ENCODE results near the gene COQ7.

The COQ7 gene

DNA sequence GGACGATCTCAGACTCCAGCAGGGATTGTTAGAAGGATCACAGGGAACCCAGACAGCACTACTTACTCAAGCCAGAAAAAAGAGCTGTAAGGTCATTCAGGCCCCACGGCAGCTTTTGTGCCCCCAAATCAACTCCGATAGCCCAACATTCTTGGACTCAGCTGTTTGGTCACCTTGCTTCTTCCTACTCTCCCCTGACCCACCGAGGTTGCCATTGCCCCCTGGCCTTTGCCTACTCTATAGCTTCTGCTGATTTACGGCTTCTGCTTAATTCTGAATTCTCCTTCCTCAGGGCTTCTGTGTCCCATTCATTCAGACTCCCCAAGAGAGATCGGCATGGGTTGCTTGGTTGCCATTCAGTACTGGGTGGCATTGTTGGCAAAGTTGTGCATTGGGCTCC, 37.7 kb downstream of the COQ7 start:
- no peak overlapping the region for H3K9ac ChIP-seq (ENCODE audit: low read length)

DNA sequence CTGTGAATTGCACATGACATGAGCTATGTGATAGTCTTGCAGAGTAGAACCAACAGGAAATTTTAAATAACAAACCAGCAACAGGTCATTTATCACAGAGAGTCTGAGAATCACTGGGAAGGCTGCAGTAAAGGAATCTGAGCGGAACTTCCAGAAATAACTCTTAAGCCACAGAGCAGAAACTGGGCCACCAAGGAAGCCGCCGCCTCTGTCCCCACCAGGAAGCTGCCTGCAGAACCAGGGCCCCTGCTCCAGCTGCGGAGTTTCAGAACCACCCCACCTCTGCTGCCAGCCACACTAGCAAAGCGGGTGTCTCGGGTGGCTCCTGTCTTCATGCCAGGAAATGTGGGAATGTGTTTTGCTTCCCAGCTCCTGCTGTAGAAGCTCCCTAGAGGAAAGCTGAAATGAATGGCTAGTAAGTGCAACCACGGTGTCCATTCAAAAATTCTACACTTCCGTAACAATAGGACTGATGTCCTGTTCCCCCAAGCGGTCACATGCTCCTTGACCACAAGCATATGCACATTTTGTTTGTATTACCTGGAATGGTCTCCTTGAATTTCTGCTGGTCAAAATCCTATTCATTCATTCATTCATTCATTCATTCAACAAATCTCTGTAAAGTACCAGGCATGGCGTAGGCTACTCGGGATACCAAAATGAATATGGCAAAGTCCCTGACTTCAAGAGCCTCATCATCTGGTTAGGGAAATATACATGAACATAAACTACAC, 38.6 kb downstream of the COQ7 start:
- H3K36me3 ChIP-seq (ENCODE audit: control insufficient read depth, low read depth, low read length) = no peaks in the 10 kb centered on the region
- no peak overlapping the region for H3K27ac ChIP-seq (ENCODE audit: low read length)
- H3K9ac ChIP-seq (ENCODE audit: low read length) = no peak overlapping the region
- H3K9me3 ChIP-seq (ENCODE audit: control insufficient read depth, low read depth, low read length) = no peaks in the 10 kb centered on the region
- H3K27me3 ChIP-seq (ENCODE audit: control insufficient read depth, insufficient read depth, low read length) = no peaks in the 10 kb centered on the region
- no peak overlapping the region for H3K4me3 ChIP-seq (ENCODE audit: low read length)
- no peaks in the 10 kb centered on the region for H3K4me1 ChIP-seq (ENCODE audit: control insufficient read depth, low read depth, low read length)

More for the DNA sequence above, 37.7 kb downstream of the COQ7 start:
- Histone ChIP-seq H3K4me3 (ENCODE audit: low read length) (no peak overlapping the region), H3K36me3 (ENCODE audit: control insufficient read depth, low read depth, low read length) (no peaks in the 10 kb centered on the region), H3K27ac (ENCODE audit: low read length) (no peak overlapping the region), H3K9me3 (ENCODE audit: control insufficient read depth, low read depth, low read length) (no peaks in the 10 kb centered on the region), H3K27me3 (ENCODE audit: control insufficient read depth, insufficient read depth, low read length) (no peaks in the 10 kb centered on the region), H3K4me1 (ENCODE audit: control insufficient read depth, low read depth, low read length) (no peaks in the 10 kb centered on the region)

DNA sequence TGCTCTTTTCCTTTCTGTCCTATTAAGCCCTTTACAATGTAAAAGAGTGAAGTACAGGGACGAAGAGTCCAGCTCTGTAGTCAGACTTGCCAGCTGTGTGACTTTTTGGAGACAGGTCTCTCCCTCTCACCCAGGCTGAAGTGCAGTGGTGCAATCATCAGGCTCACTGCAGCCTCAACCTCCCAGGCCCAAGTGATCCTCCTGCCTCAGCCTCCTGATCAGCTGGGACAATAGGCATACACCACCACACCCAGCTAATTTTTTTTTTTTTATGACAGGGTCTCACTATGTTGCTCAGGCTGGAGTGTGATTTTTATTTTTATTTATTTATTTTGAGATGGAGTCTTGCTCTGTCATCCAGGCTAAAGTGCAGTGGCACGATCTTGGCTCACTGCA, 39.2 kb downstream of the COQ7 start:
- no peaks in the 10 kb centered on the region for H3K9me3 ChIP-seq (ENCODE audit: control insufficient read depth, low read depth, low read length)
- H3K27ac ChIP-seq (ENCODE audit: low read length) = no peak overlapping the region
- no peaks in the 10 kb centered on the region for H3K36me3 ChIP-seq (ENCODE audit: control insufficient read depth, low read depth, low read length)
- H3K27me3 ChIP-seq (ENCODE audit: control insufficient read depth, insufficient read depth, low read length) = no peaks in the 10 kb centered on the region
- no peak overlapping the region for H3K9ac ChIP-seq (ENCODE audit: low read length)
- H3K4me3 ChIP-seq (ENCODE audit: low read length) = no peak overlapping the region
- no peaks in the 10 kb centered on the region for H3K4me1 ChIP-seq (ENCODE audit: control insufficient read depth, low read depth, low read length)

- H3K4me3 ChIP-seq (ENCODE audit: low read length) = no peak overlapping the region
- peaks cover 5% of the 10 kb centered on the region for H3K27me3 ChIP-seq (ENCODE audit: control insufficient read depth, insufficient read depth, low read length)
- no peaks in the 10 kb centered on the region for H3K4me1 ChIP-seq (ENCODE audit: control insufficient read depth, low read depth, low read length)
- no peaks in the 10 kb centered on the region for H3K9me3 ChIP-seq (ENCODE audit: control insufficient read depth, low read depth, low read length)
- H3K9ac ChIP-seq (ENCODE audit: low read length) = no peak overlapping the region
- H3K27ac ChIP-seq (ENCODE audit: low read length) = no peak overlapping the region
- H3K36me3 ChIP-seq (ENCODE audit: control insufficient read depth, low read depth, low read length) = no peaks in the 10 kb centered on the region
Observed at GRCh38 chr16:19108409-19109287, 41.2 kb downstream of the COQ7 start.

DNA sequence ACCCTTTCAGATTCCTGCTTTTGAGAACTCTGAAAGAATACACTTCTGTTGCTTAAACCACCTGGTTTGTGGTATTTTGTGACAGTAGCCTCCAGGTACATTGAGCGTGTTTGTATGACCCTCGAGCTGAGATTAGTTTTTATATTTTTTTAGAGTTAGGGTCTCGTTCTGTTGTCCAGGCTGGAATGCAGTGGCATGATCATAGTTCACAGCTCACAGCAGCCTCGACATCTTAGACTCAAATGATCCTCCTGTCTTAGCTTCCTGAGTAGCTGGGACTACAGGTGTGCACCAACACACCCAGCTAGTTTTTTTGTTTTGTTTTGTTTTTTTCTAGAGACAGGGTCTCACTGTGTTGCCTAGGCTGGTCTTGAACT, 41.9 kb downstream of the COQ7 start:
- H3K4me3 ChIP-seq (ENCODE audit: low read length) = no peak overlapping the region
- H3K36me3 ChIP-seq (ENCODE audit: control insufficient read depth, low read depth, low read length) = no peaks in the 10 kb centered on the region
- H3K27ac ChIP-seq (ENCODE audit: low read length) = no peak overlapping the region
- peaks cover 8% of the 10 kb centered on the region for H3K27me3 ChIP-seq (ENCODE audit: control insufficient read depth, insufficient read depth, low read length)
- no peaks in the 10 kb centered on the region for H3K9me3 ChIP-seq (ENCODE audit: control insufficient read depth, low read depth, low read length)
- H3K9ac ChIP-seq (ENCODE audit: low read length) = no peak overlapping the region
- H3K4me1 ChIP-seq (ENCODE audit: control insufficient read depth, low read depth, low read length) = no peaks in the 10 kb centered on the region

GRCh38 chr16:19110537-19111360, 43.3 kb downstream of the COQ7 start:
- Histone ChIP-seq H3K9ac (ENCODE audit: low read length) (no peak overlapping the region), H3K4me1 (ENCODE audit: control insufficient read depth, low read depth, low read length) (no peaks in the 10 kb centered on the region), H3K36me3 (ENCODE audit: control insufficient read depth, low read depth, low read length) (no peaks in the 10 kb centered on the region), H3K9me3 (ENCODE audit: control insufficient read depth, low read depth, low read length) (no peaks in the 10 kb centered on the region), H3K4me3 (ENCODE audit: low read length) (no peak overlapping the region), H3K27me3 (ENCODE audit: control insufficient read depth, insufficient read depth, low read length) (peaks cover 23% of the 10 kb centered on the region), H3K27ac (ENCODE audit: low read length) (no peak overlapping the region)

- H3K4me1 ChIP-seq (ENCODE audit: control insufficient read depth, low read depth, low read length) = peaks cover 5% of the 10 kb centered on the region
Observed at GRCh38 chr16:19112099-19112407, 44.6 kb downstream of the COQ7 start.

DNA sequence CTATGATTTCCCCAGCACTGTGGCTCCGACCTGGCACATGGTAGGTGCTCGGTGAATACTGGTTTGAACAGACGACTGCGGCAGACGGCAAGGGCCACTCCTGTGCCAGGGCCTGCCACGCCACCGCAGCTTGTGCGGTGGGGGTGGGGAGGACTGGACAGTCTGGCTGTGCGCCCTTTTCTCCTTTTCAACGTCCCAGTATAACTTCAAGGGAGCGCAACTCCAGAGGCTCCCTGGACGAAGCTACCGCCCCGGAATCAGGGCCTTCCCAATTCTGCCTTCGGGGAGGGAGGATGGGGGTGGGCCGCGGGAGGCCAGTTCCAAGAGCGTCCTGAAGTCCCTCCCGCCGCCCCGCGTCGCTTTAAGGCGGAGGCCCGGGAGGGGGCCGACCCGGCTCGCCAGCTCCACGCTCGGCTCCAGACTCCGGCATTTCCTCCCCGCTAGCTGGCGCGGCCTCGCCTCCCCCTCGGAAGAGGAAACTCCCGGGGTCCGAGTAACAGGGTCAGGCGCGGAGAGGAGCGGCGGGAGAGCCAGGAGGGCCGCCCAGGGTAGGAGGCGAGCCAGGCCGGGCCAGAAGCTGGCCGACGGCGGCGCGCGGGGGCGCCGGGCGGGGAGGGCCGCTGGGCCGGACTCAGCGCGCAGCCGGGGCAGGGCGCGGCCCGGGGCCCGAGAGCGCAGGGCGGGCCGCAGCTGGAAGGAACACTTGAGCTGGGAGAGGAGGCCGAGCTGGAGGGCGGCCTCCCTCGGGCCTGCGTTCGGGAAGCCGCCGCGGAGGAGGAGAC, 46.4 kb downstream of the COQ7 start, which contains the start of gene ITPRIPL2:
Gene ITPRIPL2, plus strand, starts transcription at position 388 of the 782 bp plus-strand sequence. CDS start 498 bp downstream, outside the sequence.
- Histone ChIP-seq H3K4me3 (ENCODE audit: low read length) (peak within 1 kb of the TSS; percentile 43), H3K9ac (ENCODE audit: low read length) (peak within 1 kb of the TSS; percentile 40), H3K4me1 (ENCODE audit: control insufficient read depth, low read depth, low read length) (peaks cover 6% of the 10 kb centered on the region), H3K27me3 (ENCODE audit: control insufficient read depth, insufficient read depth, low read length) (peaks cover 42% of the 10 kb centered on the region), H3K9me3 (ENCODE audit: control insufficient read depth, low read depth, low read length) (no peaks in the 10 kb centered on the region), H3K36me3 (ENCODE audit: control insufficient read depth, low read depth, low read length) (no peaks in the 10 kb centered on the region), H3K27ac (ENCODE audit: low read length) (no peak within 1 kb of the TSS)

More at GRCh38 chr16:19112099-19112407, 44.6 kb downstream of the COQ7 start:
- H3K36me3 ChIP-seq (ENCODE audit: control insufficient read depth, low read depth, low read length) = no peaks in the 10 kb centered on the region
- no peak overlapping the region for H3K27ac ChIP-seq (ENCODE audit: low read length)
- no peak overlapping the region for H3K9ac ChIP-seq (ENCODE audit: low read length)
- no peaks in the 10 kb centered on the region for H3K9me3 ChIP-seq (ENCODE audit: control insufficient read depth, low read depth, low read length)
- no peak overlapping the region for H3K4me3 ChIP-seq (ENCODE audit: low read length)
- H3K27me3 ChIP-seq (ENCODE audit: control insufficient read depth, insufficient read depth, low read length) = peaks cover 36% of the 10 kb centered on the region

- peak overlapping the region; percentile 43 for H3K4me3 ChIP-seq (ENCODE audit: low read length)
- H3K27me3 ChIP-seq (ENCODE audit: control insufficient read depth, insufficient read depth, low read length) = peaks cover 42% of the 10 kb centered on the region
- peak overlapping the region; percentile 40 for H3K9ac ChIP-seq (ENCODE audit: low read length)
- no peak overlapping the region for H3K27ac ChIP-seq (ENCODE audit: low read length)
- no peaks in the 10 kb centered on the region for H3K36me3 ChIP-seq (ENCODE audit: control insufficient read depth, low read depth, low read length)
- H3K4me1 ChIP-seq (ENCODE audit: control insufficient read depth, low read depth, low read length) = peaks cover 6% of the 10 kb centered on the region
- H3K9me3 ChIP-seq (ENCODE audit: control insufficient read depth, low read depth, low read length) = no peaks in the 10 kb centered on the region
Observed at GRCh38 chr16:19114359-19115147, 47.1 kb downstream of the COQ7 start.

- no peaks in the 10 kb centered on the region for H3K9me3 ChIP-seq (ENCODE audit: control insufficient read depth, low read depth, low read length)
- H3K27ac ChIP-seq (ENCODE audit: low read length) = no peak overlapping the region
- no peak overlapping the region for H3K4me3 ChIP-seq (ENCODE audit: low read length)
- no peak overlapping the region for H3K9ac ChIP-seq (ENCODE audit: low read length)
- H3K27me3 ChIP-seq (ENCODE audit: control insufficient read depth, insufficient read depth, low read length) = peaks cover 42% of the 10 kb centered on the region
- no peaks in the 10 kb centered on the region for H3K36me3 ChIP-seq (ENCODE audit: control insufficient read depth, low read depth, low read length)
- H3K4me1 ChIP-seq (ENCODE audit: control insufficient read depth, low read depth, low read length) = peaks cover 6% of the 10 kb centered on the region
Observed at GRCh38 chr16:19115148-19116021, 48.0 kb downstream of the COQ7 start.

Measured in iPS-18a (cell line).